ENCODE measurements around the gene BABAM1. TPM values are rescaled to one million over a fixed set of nuclear protein-coding genes. Genes with fewer than 3 reads are reported as not detected.
A peak's percentile ranks its signal among the peaks of the same experiment; 100 is the strongest.

Gene BABAM1
- total RNA-seq, 4 donors from 2014 or later: 72.2 to 92.3 (median 82.5) TPM

GRCh38 chr19:17305517-17306284, 38.5 kb downstream of the BABAM1 start, which contains the start of gene MRPL34:
Gene MRPL34, plus strand, starts transcription at chr19:17305872. Its CDS starts 21 bp downstream, at chr19:17305893.
- H3K27ac ChIP-seq (replicated peaks in 1 of 4): peak within 1 kb of the TSS; percentile 90 to 97 (median 91)
- DNase-seq (ENCODE audit: extremely low spot score): peak; percentile 98
- H3K9me3 ChIP-seq: no peaks in the 10 kb centered on the region
- peaks cover 0 to 8% (median 3%) of the 10 kb centered on the region in 4 donors for H3K36me3 ChIP-seq
- 0% methylated on average over 15 of the region's 55 CpGs for WGBS
- peak within 1 kb of the TSS; percentile 64 to 93 (median 72) for H3K4me3 ChIP-seq
- TF ChIP-seq POLR2A (IDR thresholded peaks at IDR 0.05; ENCODE audit: low read depth) (no peak), EP300 (IDR thresholded peaks at IDR 0.05) (no peak), CTCF (IDR thresholded peaks at IDR 0.05) (peak; percentile 74 to 84 (median 80)), POLR2AphosphoS5 (IDR thresholded peaks at IDR 0.05) (peak; percentile 92 to 96)
- peaks cover 56 to 92% (median 85%) of the 10 kb centered on the region in 4 donors for H3K4me1 ChIP-seq
- intact Hi-C loops (cut with DNase I): no loop called here
- H3K27me3 ChIP-seq: peaks cover 0 to 9% (median 0%) of the 10 kb centered on the region in 4 donors

- DNase-seq (ENCODE audit: extremely low spot score): no peak
- Histone ChIP-seq H3K4me1 (peaks cover 61 to 92% (median 85%) of the 10 kb centered on the region in 4 donors), H3K36me3 (peaks cover 0 to 2% (median under 1%) of the 10 kb centered on the region in 4 donors), H3K27ac (replicated peaks in 1 of 4) (peak overlapping the region; percentile 90 to 97 (median 91)), H3K4me3 (peak overlapping the region; percentile 64 to 93 (median 72)), H3K9me3 (no peaks in the 10 kb centered on the region), H3K27me3 (peaks cover 0 to 9% (median 0%) of the 10 kb centered on the region in 4 donors)
- no peak for TF ChIP-seq POLR2A (IDR thresholded peaks at IDR 0.05; ENCODE audit: low read depth)
- TF ChIP-seq EP300 (IDR thresholded peaks at IDR 0.05): no peak
- no peak for TF ChIP-seq CTCF (IDR thresholded peaks at IDR 0.05)
- intact Hi-C loops (cut with DNase I): no loop called here
- WGBS: 6% methylated on average over 22 of the region's 28 CpGs
Observed at GRCh38 chr19:17306285-17306714, 39.1 kb downstream of the BABAM1 start.

- peaks cover 0 to 17% (median 3%) of the 10 kb centered on the region in 4 donors for H3K36me3 ChIP-seq
- H3K4me1 ChIP-seq: peaks cover 60 to 91% (median 81%) of the 10 kb centered on the region in 4 donors
- DNase-seq (ENCODE audit: extremely low spot score): no peak
- TF ChIP-seq POLR2AphosphoS5 (IDR thresholded peaks at IDR 0.05): no peak
- no peak for TF ChIP-seq EP300 (IDR thresholded peaks at IDR 0.05)
- no peak for TF ChIP-seq CTCF (IDR thresholded peaks at IDR 0.05)
- TF ChIP-seq POLR2A (IDR thresholded peaks at IDR 0.05; ENCODE audit: low read depth): no peak
- H3K27me3 ChIP-seq: peaks cover 0 to 9% (median 0%) of the 10 kb centered on the region in 4 donors
- no peak overlapping the region for H3K4me3 ChIP-seq
- intact Hi-C loops (cut with DNase I): no loop called here
- WGBS: 87% methylated on average over 8 of the region's 8 CpGs
- no peaks in the 10 kb centered on the region for H3K9me3 ChIP-seq
- peak overlapping the region in 3 of 4 donors; percentile 1 to 92 (median 90) for H3K27ac ChIP-seq (replicated peaks in 1 of 4)
Observed at GRCh38 chr19:17307876-17308377, 40.7 kb downstream of the BABAM1 start.

- intact Hi-C loops (cut with DNase I): no loop called here
- Histone ChIP-seq H3K4me1 (peaks cover 49 to 79% (median 68%) of the 10 kb centered on the region in 4 donors), H3K27me3 (peaks cover 0 to 9% (median 0%) of the 10 kb centered on the region in 4 donors), H3K4me3 (peak within 1 kb of the TSS; percentile 77 to 95 (median 93)), H3K27ac (replicated peaks in 1 of 4) (peak within 1 kb of the TSS; percentile 75 to 92 (median 80)), H3K9me3 (no peaks in the 10 kb centered on the region), H3K36me3 (peaks cover 4 to 29% (median 13%) of the 10 kb centered on the region in 4 donors)
- peak; percentile 100 for DNase-seq (ENCODE audit: extremely low spot score)
- under 1% methylated on average over 37 of the region's 46 CpGs for WGBS
- no peak for TF ChIP-seq EP300 (IDR thresholded peaks at IDR 0.05)
- peak; percentile 77 to 93 for TF ChIP-seq POLR2AphosphoS5 (IDR thresholded peaks at IDR 0.05)
- peak in 2 of 3 experiments; percentile 8 to 24 for TF ChIP-seq CTCF (IDR thresholded peaks at IDR 0.05)
Observed at GRCh38 chr19:17309198-17309964, 42.1 kb downstream of the BABAM1 start, which contains the start of gene DDA1. Gene DDA1, plus strand, starts transcription at chr19:17309563. Its CDS starts 92 bp downstream, at chr19:17309655.
